ENCODE data around the gene RRM1.

- TF ChIP-seq POLR2AphosphoS5 (IDR thresholded peaks at IDR 0.05; ENCODE audit: low read length) (no peak), CTCF (IDR thresholded peaks at IDR 0.05 in 2 of 3, conservative IDR thresholded peaks at IDR 0.05 in 1 of 3; ENCODE audit: control insufficient read depth in 2 of 3, extremely low read depth in 1 of 3, insufficient read depth in 1 of 3, low read depth in 3 of 3, low read length in 3 of 3) (no peak), ASH2L (IDR thresholded peaks at IDR 0.05; ENCODE audit: borderline replicate concordance, low read depth) (no peak), SMC3 (IDR thresholded peaks at IDR 0.05; ENCODE audit: borderline replicate concordance, low read length) (no peak), CUX1 (IDR thresholded peaks at IDR 0.05; ENCODE audit: insufficient replicate concordance, low read depth, low read length) (no peak), EZH2 (IDR thresholded peaks at IDR 0.05; ENCODE audit: borderline replicate concordance, control insufficient read depth, low read depth, low read length) (no peak), ZNF207 (IDR thresholded peaks at IDR 0.05; ENCODE audit: borderline replicate concordance) (no peak), RELA (IDR thresholded peaks at IDR 0.05; ENCODE audit: borderline replicate concordance, partially characterized antibody) (no peak), POLR2A (IDR thresholded peaks at IDR 0.05; ENCODE audit: low read depth, low read length) (no peak), FOXM1 (IDR thresholded peaks at IDR 0.05; ENCODE audit: low read depth, low read length) (no peak)
Measured at GRCh38 chr11:4071914-4072313, 22.7 kb upstream of the RRM1 start.
